Measurements from ENCODE around the gene ADAM10.
"Not testable (repeated sequence)": the region's sequence is repeated elsewhere in the genome, so short reads cannot be mapped to it uniquely, and the experiment has no call there.

The ADAM10 gene

DNA sequence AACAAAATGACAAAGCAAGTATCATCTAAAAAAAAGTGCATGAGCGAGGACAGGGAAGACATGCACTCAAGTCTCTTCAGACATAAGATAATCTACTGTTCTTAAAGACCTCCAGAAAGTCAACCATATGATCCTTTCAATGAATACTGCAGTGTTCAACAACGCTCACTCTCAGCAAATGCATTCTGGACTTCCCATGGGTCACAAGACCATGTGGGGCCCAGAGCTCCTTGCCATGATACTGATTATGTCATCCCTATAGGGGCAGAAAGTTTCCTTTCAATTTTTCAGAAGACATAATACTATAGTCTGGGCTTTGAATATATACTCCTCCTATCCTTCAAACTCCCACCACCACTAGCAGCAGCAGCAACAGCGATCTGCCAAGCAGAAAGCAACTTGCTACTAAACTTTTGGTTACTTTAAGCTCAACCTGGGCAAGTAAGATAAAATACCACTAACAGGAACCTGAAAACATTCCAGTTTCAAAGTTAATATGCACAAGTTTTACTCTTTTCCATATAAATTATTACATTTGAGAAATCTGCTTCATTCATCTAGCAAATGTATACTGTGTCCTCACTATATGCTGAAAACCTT, 143.5 kb downstream of the ADAM10 start:
- no peak for DNase-seq

- no peak for DNase-seq
Measured at GRCh38 chr15:58604455-58604923, 145.0 kb downstream of the ADAM10 start.

DNA sequence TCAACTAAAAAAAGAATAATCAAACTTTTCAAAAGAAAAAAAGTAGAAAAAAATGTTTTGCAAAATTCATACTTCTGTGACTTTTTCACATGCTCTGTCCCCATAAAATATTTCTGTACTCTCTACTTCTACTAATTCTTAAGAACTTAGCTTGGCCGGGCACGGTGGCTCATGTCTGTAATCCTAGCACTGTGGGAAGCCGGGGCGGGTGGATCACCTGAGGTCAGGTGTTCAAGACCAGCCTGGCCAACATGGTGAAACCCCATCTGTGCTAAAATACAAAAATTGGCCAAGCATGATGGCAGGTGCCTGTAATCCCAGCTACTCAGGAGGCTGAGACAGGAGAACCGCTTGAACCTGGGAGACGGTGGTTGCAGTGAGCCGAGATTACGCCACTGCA, 145.6 kb downstream of the ADAM10 start:
- not testable (repeated sequence) for DNase-seq

DNA sequence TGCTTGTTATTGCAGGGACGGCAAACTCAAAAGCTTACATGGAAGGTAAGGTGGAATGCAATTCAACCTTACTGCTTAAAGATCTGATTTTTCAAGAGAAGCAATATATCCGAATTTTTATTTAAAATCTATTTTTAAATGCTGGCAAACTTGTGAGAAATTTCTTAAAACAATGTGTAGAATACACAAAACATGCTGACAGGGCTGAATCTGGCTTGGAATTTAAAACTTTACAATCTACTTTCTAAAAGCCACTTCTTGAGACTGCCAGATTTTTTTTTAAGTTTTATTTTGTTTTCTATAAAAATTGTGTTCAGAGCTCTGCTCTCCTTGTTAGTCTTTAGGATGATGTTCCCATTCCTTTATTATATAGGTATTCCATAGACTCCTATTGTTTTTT, 146.7 kb downstream of the ADAM10 start:
- DNase-seq: no peak

DNA sequence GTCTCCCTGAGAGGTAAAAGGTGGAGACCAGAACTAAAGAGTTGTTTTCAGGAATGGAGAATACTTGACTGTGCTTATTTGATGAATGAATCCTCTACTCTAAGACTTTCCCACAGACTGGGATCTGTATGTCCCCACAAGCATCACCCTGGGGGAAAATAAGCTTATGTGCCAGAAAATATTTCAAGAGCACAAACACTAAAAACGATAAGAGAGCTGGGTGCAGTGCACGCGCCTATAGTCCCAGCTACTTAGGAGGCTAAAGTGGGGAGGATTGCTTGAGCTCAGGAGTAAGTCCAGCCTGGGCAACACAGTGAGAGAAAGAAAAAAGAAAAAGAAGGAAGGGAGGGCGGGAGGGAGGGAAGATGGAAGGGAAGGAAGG, 150.7 kb downstream of the ADAM10 start:
- no peak for DNase-seq

- DNase-seq: no peak
Measured at GRCh38 chr15:58597943-58598828, 151.3 kb downstream of the ADAM10 start.

GRCh38 chr15:58595516-58596263, 153.8 kb downstream of the ADAM10 start:
- no peak for DNase-seq

GRCh38 chr15:58594898-58595297, 154.6 kb downstream of the ADAM10 start:
- no peak for DNase-seq

GRCh38 chr15:58593870-58594269, 155.6 kb downstream of the ADAM10 start:
- no peak for DNase-seq

DNA sequence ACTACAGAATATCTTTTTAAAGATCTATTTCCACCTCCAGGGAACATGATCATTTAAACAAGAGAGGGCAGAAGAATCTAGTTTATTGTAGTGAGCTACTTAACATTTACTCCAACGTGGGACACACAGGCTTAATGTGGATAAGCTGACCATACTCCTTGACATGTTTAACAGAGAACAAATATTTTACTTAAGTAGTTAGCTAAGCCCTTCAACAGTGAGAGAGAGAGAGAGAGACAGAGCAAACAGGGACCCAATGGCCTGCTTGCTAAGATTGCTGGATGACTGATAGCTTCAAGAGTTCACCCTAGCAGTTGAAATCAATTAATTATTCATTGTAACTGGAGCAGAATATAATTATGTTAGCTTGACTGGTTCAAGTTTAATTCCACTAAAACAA, 158.6 kb downstream of the ADAM10 start:
- DNase-seq: no peak

GRCh38 chr15:58590236-58590635, 159.3 kb downstream of the ADAM10 start:
- no peak for DNase-seq

- no peak for DNase-seq
Measured at GRCh38 chr15:58589047-58589446, 160.5 kb downstream of the ADAM10 start.

DNA sequence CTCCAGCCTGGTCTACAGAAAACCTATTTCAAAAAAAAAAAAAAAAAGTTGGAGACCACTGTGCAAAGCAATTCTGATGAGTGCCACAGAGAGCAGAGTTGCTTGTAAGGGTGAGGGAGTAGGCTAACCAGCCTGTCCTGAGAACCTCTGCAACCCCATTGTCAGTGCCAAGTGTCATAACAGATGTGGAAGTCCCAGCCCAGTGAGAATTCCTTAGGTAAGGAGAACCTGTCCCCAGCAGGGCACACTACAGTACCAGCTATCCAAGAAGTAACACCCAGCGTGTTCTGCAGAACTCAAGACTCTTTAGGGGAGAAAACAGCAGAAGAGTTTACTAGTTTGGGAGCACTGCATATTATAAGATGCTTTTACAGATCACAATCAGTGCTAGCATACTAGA, 161.4 kb downstream of the ADAM10 start:
- DNase-seq: no peak

DNA sequence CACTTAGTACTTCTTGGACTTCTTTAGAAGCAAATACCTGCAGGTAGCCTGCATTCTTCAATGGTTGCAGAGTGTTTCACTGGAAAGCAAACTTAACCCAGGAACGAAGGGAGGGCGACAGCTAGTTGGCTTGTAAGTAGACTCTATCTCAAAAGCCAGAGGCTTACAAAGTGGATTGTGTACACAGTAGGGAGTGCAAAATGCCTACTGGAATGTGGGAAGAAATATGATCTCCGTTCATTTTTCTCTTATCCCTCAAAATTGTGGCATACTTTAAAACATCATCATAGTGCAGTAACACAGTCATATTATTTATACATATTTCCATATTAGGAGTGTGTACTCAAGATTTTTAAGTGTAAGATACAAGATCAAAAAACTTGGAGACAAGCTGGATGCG, 162.0 kb downstream of the ADAM10 start:
- no peak for DNase-seq

DNA sequence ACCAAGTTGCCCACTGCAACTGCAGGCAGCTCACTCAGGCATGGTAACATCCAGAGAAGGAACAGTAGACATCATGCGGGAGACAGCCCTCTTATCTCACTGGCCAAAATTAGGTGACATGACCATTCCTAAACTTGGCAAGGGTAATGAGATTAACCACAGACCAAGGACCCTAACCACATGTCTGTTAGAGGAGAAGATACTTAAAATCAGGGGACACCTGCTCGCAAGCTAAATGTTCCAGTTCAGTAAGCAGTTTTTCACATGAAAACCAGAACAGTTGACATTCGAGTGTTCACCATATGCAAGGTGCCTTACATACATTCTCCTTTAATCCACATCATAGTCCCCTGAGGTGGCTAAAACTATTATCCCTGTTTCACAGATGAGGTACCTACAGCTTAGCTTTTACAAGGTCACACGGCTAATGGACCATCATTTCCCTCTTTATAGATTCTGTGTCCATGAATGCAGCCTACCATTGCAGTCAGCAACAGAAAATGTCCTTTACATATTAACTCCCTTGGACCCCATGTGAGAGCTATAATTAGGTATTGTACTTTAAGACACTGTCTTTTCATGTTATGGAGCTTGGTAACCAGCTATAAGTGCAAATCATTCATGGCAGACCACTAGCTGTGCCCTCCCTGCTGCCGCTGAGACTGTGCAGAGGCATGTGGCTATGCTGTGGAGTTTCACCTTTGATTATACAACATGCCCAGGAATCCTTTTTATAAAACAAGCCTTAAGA, 163.6 kb downstream of the ADAM10 start:
- DNase-seq: no peak

GRCh38 chr15:58584789-58585461, 164.6 kb downstream of the ADAM10 start:
- no peak for DNase-seq

- no peak for DNase-seq
Measured at GRCh38 chr15:58583171-58583908, 166.2 kb downstream of the ADAM10 start.

DNA sequence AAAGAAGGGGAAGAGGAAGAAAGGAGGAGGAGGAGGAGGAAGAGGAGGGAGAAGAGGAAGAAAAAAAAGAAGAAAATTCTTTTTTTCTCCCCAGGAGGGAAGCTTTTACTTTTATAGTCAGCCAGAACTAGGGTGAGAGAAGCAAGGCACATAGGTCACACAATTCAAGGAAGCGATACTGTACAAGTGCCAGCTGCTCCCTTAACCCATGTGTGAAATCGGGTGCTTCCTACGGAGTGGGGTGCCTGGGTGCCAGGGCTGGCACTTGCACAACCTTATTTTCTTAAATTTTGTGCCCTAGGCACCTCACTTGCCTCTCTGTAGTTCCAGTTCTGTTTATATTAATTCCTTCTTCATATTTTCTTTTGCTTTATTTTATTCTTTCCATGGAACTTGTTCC, 167.3 kb downstream of the ADAM10 start:
- no peak for DNase-seq

DNA sequence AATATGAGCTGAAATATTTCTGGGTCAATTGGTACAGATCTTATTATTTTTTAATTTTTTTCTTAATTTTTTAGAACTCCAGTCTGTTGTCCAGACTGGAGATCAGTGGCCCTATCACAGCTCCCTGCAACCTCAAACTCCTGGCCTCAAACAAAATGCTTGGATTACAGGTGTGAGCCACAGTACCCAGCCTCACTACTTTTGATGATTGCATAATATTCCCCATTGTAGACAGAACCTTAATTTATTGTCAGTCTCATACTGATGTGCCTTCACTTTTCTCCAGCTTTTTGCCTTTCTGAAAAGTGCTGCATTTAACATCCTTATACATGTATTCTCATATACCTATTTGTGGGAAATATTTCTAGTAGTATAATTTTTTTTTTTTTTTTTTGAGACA, 172.8 kb downstream of the ADAM10 start:
- DNase-seq: no peak

- no peak for DNase-seq
Measured at GRCh38 chr15:58575045-58575786, 174.3 kb downstream of the ADAM10 start.

DNA sequence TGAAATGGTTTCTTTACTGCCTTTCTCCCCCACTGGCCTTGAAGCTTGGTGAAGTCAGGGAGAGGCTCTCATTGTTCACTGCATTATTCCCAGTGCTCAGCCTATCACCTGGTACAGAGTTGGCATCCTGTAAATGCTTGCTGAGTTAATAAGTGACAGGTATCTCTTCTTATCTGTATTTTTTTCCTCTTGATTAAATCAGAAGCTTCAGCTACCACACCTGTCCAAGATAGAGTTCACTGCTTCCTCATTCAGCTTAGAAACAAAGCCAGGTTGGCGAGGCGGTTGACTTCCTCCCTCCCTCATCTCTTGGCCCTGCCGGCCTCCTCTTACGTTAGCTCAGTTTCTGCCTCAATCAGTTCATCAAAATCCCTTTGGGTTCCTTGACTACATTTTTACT, 174.9 kb downstream of the ADAM10 start:
- DNase-seq: no peak
